ENCODE measurements around the gene SCARF2. TPM values are rescaled to one million over a fixed set of nuclear protein-coding genes. Genes with fewer than 3 reads are reported as not detected.

SCARF2 gene
- polyA plus RNA-seq, 1 donor from 2014 or later: 0.16 TPM

DNA sequence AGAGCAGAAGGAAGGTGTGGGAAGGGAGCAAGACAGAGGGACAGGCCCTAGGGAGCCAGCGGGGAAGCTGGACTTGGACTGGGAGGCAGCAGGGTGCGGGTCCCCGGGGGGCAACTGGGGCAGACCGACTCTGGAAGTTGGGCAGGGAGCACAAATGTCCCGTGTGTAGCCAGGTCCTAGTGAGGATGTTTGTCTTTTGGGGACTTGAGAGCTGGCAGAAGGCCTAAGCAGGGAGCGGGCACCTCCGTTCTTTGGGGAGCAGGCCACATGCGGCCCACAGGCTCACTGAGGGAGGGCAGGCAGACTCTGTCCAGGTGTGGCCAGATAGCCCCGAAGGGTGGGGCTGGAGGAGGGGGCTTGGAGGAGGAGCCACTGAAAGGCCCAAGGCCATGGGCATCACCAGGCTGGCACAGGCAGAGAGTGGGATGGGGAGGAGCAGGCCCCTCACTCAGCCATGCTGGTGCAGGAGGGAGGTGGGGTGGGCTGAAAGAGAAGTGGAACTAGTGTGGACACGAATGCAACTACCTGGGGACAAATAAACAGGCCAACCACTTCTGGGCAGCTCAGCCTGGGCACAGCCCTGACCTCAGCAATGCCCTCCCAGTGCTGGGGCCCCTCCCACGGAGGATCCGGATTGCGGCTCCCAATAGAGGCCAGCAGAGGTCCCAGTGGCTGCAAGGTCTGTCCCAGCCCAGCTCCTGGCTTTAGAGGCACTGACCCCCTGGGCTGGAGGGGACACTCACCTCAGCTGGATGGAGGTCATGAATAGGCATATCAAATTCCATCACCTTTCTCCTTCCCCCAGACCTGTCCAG, 1.3 kb upstream of the SCARF2 start:
- H3K4me3 Mint-ChIP-seq: peak overlapping the region in 2 of 4 donors; percentile 73 to 74
- no peaks in the 10 kb centered on the region for H3K9me3 Mint-ChIP-seq
- peaks cover 4 to 9% (median 5%) of the 10 kb centered on the region in 3 donors for H3K4me1 Mint-ChIP-seq
- peaks cover 4% of the 10 kb centered on the region for H3K36me3 Mint-ChIP-seq
- no peak overlapping the region for H3K27ac Mint-ChIP-seq
- H3K27me3 Mint-ChIP-seq: peaks cover 34% of the 10 kb centered on the region

DNA sequence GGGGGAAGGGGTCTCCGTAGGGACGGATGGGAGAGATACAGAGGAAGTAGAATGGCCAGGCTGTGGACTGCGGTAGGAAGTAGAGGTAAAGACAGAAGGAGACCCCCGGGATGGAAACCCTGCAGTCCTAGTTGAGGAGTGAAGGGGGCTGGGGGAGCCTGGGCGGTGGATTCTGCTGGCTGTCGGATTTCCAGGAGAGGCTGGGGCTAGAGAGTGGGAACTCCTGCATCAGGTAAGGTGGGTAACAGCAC, 727 bp upstream of the SCARF2 start:
- Mint-ChIP-seq H3K36me3 (peaks cover 4% of the 10 kb centered on the region), H3K9me3 (no peaks in the 10 kb centered on the region), H3K27ac (no peak overlapping the region), H3K4me3 (peak overlapping the region in 2 of 4 donors; percentile 73 to 74), H3K4me1 (peaks cover 4 to 9% (median 5%) of the 10 kb centered on the region in 3 donors), H3K27me3 (peaks cover 34% of the 10 kb centered on the region)

DNA sequence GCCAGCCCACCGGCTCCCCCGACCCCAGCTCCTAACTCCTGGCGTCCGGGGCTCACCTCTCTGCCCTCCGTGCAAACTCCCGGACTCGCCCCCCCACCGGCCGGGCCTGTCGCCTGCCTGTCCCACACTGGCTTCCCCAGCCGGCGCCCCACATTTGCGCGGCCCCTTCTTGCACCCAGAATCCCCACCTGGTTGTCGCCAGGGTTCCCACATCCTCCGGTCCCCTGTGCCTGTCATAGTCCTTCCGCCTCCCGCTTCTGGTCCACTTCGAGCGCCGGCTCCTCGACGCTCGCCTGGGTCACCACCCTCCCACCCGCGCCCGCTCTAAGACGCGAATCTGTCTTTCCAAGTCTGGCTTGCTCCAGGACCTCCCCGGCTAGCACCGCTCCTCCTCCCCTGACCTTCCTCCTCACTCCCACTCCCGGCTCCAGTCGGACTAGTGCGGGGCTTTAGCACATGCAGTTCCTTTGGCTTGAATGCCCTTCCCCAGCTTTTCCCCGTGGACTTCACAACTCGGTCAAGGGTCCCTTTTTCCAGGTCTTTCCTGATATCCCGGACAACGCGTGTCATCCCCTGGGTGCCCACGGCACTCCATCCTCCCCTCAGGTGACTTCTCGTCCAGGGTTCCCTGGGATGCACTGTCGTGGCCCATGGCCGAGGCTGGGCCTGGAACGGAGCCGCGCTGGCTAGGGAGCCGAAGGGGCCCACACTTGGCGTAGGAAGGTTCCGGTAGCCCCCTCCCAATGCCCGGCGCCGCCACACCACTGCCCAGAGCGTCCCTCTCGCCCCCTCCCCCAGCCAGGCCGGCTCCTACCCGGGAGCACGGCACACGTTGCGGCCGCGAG, 635 bp downstream of the SCARF2 start:
- Mint-ChIP-seq H3K4me1 (peaks cover 4 to 12% (median 5%) of the 10 kb centered on the region in 3 donors), H3K9me3 (no peaks in the 10 kb centered on the region), H3K4me3 (peak overlapping the region; percentile 73 to 95 (median 85)), H3K36me3 (no peaks in the 10 kb centered on the region), H3K27ac (no peak overlapping the region), H3K27me3 (peaks cover 43% of the 10 kb centered on the region)

DNA sequence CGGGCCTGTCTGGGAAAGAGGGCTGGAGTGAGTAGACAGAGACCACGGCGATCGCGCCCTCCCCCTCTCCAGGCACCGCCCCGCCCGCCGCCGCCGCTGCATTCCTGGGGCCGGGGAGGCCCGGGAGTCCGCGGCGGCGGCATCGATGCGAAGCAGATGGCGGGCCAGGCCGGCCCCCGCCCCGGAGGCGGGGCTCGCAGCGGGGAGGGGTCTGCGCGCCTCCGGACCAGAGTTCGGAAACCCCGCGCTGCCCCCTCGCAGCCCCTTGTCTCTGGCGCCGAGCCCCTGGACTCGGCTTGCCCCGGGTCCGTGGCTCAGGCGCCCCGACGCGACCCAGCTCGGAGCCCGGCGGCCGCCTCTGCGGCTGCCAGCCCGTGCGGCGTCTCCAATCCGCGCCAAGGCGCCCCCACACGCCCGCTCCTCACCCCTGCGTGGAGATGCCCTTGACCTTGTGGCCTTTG, 1.3 kb downstream of the SCARF2 start:
- Mint-ChIP-seq H3K9me3 (no peaks in the 10 kb centered on the region), H3K4me1 (peaks cover 4 to 12% (median 5%) of the 10 kb centered on the region in 3 donors), H3K4me3 (peak overlapping the region; percentile 73 to 95 (median 85)), H3K27ac (no peak overlapping the region), H3K36me3 (no peaks in the 10 kb centered on the region), H3K27me3 (peaks cover 44% of the 10 kb centered on the region)

DNA sequence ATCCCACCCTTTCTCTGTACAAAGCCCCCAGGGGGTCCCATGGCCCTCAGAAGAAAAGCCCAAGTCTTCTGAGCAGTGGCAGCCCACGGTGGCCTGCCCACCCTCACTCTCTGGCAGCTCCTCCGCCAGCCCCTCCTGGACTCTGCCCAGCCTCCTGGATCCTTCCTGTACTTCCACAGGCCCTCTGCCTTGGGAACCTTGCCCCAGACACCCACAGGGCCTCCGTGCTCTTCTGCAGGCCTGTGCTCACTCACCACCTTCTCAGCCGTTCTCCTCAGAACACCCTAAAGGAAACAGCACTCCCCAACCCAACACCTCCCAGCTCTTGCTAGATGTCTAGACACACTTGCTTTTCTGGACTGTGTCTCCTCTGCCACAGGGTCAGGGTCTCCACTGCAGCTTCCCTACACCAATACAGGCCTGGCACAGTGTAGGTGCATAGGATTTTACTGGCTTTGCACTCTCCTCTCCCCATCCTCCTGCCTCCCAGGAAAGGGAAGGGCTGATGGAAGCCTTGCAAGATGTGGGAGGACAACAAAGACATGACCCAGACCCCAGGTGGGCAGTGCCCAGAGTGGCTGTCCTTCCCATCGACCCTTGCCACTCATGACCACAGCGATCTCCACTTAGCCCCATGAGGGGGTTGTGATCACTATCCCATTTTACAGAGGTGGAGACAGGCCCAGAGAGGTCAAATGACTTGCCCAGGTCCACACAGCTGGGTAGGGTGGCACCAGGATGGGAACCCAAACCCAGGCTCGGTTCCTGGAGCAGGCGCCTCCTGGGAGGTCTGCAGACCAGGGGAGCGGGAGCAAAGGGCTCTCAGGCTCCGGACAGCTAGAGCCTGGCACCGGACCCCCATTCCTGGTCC, 2.0 kb downstream of the SCARF2 start:
- no peaks in the 10 kb centered on the region for H3K9me3 Mint-ChIP-seq
- H3K4me1 Mint-ChIP-seq: peaks cover 4 to 12% (median 5%) of the 10 kb centered on the region in 3 donors
- no peak overlapping the region for H3K27ac Mint-ChIP-seq
- H3K4me3 Mint-ChIP-seq: peak overlapping the region; percentile 50 to 76 (median 62)
- no peaks in the 10 kb centered on the region for H3K36me3 Mint-ChIP-seq
- H3K27me3 Mint-ChIP-seq: peaks cover 44% of the 10 kb centered on the region

DNA sequence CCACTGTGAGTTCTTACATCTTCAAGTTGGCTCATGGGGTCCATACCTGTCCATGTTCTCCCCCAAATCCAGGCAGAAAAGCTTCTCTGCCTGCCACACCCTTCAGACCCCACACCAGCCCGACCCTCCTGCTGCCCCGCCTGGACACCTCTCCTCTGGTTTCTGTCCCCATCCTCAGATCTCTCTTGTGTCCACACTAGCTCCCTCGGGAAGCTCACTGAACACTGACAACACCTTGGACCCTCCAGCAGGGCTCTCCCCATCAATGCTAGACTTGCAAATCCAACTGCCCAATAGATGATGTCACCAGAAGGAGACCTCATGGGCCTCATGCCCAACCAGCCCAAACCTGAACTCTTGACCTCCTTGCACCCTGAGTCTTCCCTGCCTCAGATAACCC, 2.9 kb downstream of the SCARF2 start:
- Mint-ChIP-seq H3K9me3 (no peaks in the 10 kb centered on the region), H3K4me1 (peaks cover 4 to 12% (median 8%) of the 10 kb centered on the region in 3 donors), H3K4me3 (peak overlapping the region in 2 of 4 donors; percentile 13 to 54), H3K27ac (peak overlapping the region in 1 of 3 donors; percentile 11), H3K27me3 (peaks cover 48% of the 10 kb centered on the region), H3K36me3 (no peaks in the 10 kb centered on the region)

DNA sequence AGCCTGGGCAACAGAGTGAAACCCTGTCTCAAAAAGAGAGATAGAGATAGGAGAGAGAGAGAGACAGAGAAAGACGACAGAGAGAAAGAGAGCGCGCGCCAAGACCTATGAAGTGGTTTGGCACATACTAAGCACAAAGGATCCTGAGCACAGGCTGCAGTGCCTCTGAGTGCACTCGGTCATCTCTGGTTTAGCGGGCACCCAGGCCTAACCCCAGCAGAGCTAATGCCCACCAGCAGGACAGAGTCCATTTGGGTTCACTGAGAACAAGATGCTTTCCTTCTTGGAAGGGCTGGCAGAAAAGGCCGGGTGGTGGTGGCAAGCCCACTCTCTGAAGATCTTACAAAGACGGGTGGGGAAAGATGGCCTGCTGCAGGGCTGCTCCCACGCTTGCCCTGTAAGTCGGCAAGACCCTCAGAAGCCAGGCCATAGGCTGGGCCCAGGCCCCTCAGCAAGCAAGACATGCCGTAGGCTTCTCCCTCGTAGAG, 3.3 kb downstream of the SCARF2 start:
- no peaks in the 10 kb centered on the region for H3K9me3 Mint-ChIP-seq
- H3K27me3 Mint-ChIP-seq: peaks cover 48% of the 10 kb centered on the region

DNA sequence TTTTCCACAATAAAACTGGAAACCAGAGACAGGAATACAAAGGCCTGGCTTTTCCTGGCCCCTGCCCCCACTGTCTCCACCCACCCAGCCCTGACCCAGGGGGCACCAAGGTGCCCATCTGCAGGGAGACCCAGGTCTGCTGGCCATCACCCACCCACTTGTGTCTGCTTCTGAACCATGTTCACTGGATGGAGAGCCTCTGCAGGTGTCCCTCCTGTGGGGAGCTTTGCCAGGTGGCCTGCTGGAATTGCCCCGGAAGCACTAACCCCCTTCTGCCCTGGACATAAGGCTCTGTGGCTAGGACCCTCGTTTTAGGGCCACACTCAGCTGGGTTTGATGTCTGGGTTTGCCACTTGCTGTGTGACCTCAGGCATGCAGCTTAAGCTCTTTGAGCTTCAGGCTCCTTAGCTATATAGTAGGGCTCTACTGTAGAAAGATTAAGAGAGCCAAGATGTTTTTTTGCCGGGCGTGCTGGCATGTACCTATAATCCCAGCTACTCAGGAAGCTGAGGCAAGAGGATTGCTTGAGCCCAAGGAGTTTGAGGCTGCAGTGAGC, 3.9 kb downstream of the SCARF2 start:
- H3K9me3 Mint-ChIP-seq: no peaks in the 10 kb centered on the region
- H3K36me3 Mint-ChIP-seq: no peaks in the 10 kb centered on the region
- peaks cover 48% of the 10 kb centered on the region for H3K27me3 Mint-ChIP-seq
- peaks cover 9 to 16% (median 11%) of the 10 kb centered on the region in 3 donors for H3K4me1 Mint-ChIP-seq
- no peak overlapping the region for H3K27ac Mint-ChIP-seq
- peak overlapping the region in 1 of 4 donors; percentile 74 for H3K4me3 Mint-ChIP-seq

More for the DNA sequence above, 3.3 kb downstream of the SCARF2 start:
- Mint-ChIP-seq H3K4me1 (peaks cover 4 to 12% (median 8%) of the 10 kb centered on the region in 3 donors), H3K27ac (no peak overlapping the region), H3K4me3 (peak overlapping the region in 1 of 4 donors; percentile 74), H3K36me3 (no peaks in the 10 kb centered on the region)

DNA sequence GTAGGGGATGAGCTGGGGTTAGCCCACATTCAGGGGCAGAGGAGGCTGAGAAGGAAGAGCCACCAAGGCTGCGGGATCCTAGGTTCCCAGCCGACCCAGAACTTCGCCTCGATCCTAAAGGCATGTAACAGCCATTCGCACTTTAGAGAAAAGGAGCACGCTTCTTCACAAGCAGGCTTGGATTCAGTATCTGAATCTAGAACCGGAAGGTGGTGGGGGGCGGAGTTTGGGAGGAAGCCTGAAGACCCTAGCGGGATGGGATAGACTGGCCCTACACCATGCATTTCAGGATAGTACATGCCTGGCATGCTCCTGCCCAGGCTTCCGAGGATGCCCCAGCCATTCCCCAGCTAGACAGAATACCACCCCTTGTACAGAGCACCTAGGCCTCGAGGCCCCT, 4.4 kb downstream of the SCARF2 start:
- Mint-ChIP-seq H3K4me1 (peaks cover 9 to 16% (median 12%) of the 10 kb centered on the region in 3 donors), H3K27me3 (peaks cover 42% of the 10 kb centered on the region), H3K36me3 (no peaks in the 10 kb centered on the region), H3K27ac (peak overlapping the region in 1 of 3 donors; percentile 9), H3K4me3 (peak overlapping the region in 1 of 4 donors; percentile 4), H3K9me3 (no peaks in the 10 kb centered on the region)

DNA sequence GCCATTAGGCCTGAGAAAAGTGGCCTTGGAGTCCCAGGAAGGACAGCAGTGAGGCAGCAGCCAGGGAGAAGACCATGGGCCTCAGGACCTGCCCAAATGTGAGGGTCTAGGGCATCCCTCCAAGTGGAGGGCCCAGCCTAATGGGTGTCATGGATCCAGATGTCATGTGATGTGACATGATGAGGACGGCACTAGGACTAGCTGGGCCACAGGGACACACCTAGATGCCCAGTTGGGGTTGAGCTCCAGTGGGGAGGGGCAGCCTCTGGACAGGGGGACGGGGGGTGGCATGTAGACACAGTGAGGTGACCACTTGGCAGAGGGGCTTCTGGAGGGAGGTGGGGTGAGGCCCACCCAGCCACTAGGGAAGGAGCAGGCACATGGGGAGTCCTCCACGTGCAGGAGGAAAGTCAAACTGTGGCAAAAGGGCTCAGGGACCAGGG, 5.4 kb downstream of the SCARF2 start:
- peaks cover 9 to 16% (median 12%) of the 10 kb centered on the region in 3 donors for H3K4me1 Mint-ChIP-seq

DNA sequence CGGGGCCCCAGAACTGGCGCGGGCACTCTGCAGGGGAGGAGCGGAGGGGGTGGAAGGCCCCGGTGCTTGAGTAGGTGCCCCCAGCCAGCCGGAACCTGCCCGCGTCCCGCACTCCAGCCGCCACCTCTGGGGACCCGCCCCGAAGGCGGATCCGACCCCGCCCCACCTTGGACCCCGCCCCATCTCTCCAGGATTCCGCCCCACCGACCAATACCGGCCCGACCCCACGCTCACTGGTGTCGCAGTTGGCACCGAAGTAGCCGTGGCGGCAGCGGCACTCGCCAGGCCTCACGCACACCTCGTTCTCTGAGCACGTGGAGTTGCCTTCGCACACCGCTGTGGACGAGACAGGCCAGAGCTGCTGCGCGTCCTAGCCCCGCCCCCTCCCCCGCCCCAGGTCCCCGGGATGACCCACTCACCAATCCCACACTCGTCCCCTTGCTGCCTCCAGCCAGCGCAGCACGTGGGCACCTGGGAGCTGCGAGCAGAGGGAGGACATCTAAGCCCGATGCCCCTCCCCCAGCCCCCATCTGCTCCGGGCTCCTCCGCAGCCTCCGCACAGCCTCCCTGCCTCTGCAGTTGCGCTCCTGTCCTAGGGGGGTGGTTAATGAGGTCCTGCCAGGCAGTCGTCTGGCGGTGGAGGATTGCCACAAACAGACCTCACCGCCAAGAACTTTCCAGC, 6.0 kb downstream of the SCARF2 start:
- H3K4me3 Mint-ChIP-seq: peak overlapping the region; percentile 4 to 92 (median 51)
- H3K9me3 Mint-ChIP-seq: no peaks in the 10 kb centered on the region
- H3K36me3 Mint-ChIP-seq: peaks cover 2% of the 10 kb centered on the region
- peaks cover 9 to 16% (median 10%) of the 10 kb centered on the region in 3 donors for H3K4me1 Mint-ChIP-seq
- H3K27ac Mint-ChIP-seq: no peak overlapping the region
- H3K27me3 Mint-ChIP-seq: peaks cover 43% of the 10 kb centered on the region

More for the DNA sequence above, 5.4 kb downstream of the SCARF2 start:
- peaks cover 43% of the 10 kb centered on the region for H3K27me3 Mint-ChIP-seq
- no peaks in the 10 kb centered on the region for H3K36me3 Mint-ChIP-seq
- no peak overlapping the region for H3K27ac Mint-ChIP-seq
- H3K9me3 Mint-ChIP-seq: no peaks in the 10 kb centered on the region
- peak overlapping the region in 2 of 4 donors; percentile 4 to 92 for H3K4me3 Mint-ChIP-seq

DNA sequence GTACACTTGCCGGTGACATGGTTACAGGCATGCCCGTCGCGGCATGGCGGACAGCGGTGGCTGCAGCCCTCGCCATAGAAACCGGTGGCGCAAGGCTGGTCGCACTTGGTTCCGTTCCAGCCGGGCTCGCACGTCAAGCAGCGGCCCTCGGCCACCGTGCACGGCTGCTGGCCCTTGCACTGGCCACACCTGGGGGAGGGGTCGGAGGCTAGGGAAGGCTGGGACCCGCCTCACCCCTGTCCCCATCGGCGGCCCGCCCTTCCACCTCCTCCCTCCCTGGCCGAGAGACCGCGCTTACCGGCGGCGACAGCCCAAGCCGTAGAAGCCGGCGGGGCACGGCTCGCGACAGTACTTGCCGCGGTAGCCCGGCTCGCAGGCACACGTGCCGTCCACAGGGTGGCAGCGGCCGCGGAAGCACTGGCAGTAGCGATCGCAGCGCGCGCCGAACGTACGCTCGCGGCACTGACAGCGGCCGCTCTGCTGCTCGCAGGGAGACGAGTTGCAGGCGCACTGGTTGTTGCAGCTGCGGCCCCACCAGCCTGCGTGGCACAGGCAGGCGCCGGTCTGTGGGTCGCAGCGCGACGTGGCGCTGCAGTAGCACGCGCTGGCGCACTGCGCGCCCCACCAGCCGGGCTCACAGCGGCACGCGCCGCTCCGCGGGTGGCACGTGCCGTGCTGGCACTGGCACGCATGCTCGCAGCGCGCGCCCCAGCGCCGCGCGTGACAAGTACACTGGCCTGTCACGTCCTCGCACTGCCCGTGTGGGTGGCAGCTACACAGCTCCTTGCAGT, 6.7 kb downstream of the SCARF2 start:
- H3K27me3 Mint-ChIP-seq: peaks cover 44% of the 10 kb centered on the region
- peak overlapping the region in 1 of 3 donors; percentile 29 for H3K27ac Mint-ChIP-seq
- H3K9me3 Mint-ChIP-seq: no peaks in the 10 kb centered on the region
- H3K36me3 Mint-ChIP-seq: peaks cover 2% of the 10 kb centered on the region
- peaks cover 9 to 15% (median 11%) of the 10 kb centered on the region in 3 donors for H3K4me1 Mint-ChIP-seq
- peak overlapping the region; percentile 70 to 88 (median 83) for H3K4me3 Mint-ChIP-seq
